Adipocyte (in vitro differentiated cells): Measurements from ENCODE around the gene STK17B.
"Not testable (repeated sequence)": the region's sequence is repeated elsewhere in the genome, so short reads cannot be mapped to it uniquely, and the experiment has no call there.

ENCODE experiments used
- DNase-seq: peaks from one replicate; pipeline ENCODE4 v3.0.0-alpha.2; 2015; ENCODE audit warnings: low read depth
- H3K27me3 ChIP-seq: replicated peaks from 2 replicates; pipeline ENCODE4 v1.7.0; 2013; ENCODE audit warnings: mild to moderate bottlenecking, low read length, moderate library complexity; ENCODE audit not compliant: control insufficient read depth, insufficient read depth
- H3K36me3 ChIP-seq: 2 replicates; pipeline ENCODE4 v1.7.0; 2013; ENCODE audit warnings: low read length, mild to moderate bottlenecking, moderate library complexity; ENCODE audit not compliant: control insufficient read depth, insufficient read depth, severe bottlenecking
- H3K4me1 ChIP-seq: 2 replicates; pipeline ENCODE4 v1.7.0; 2013; ENCODE audit warnings: mild to moderate bottlenecking, low read length, moderate library complexity; ENCODE audit not compliant: control insufficient read depth, insufficient read depth
- H3K4me3 ChIP-seq: 2 replicates; pipeline ENCODE4 v1.7.0; 2013; ENCODE audit warnings: mild to moderate bottlenecking, low read length, moderate library complexity
- H3K9ac ChIP-seq: 2 replicates; pipeline ENCODE4 v1.7.0; 2013; ENCODE audit warnings: mild to moderate bottlenecking, low read length, moderate library complexity
- H3K9me3 ChIP-seq: 2 replicates; pipeline ENCODE4 v1.7.0; 2013; ENCODE audit warnings: mild to moderate bottlenecking, low read length, moderate library complexity; ENCODE audit not compliant: control insufficient read depth

STK17B gene

GRCh38 chr2:196205011-196205766, 33.8 kb upstream of the STK17B start:
- H3K9ac ChIP-seq: no peak overlapping the region
- H3K4me1 ChIP-seq: peaks cover 42% of the 10 kb centered on the region
- H3K9me3 ChIP-seq: no peaks in the 10 kb centered on the region
- no peak overlapping the region for H3K4me3 ChIP-seq
- peak; percentile 25 for DNase-seq
- no peaks in the 10 kb centered on the region for H3K36me3 ChIP-seq
- no peaks in the 10 kb centered on the region for H3K27me3 ChIP-seq

DNA sequence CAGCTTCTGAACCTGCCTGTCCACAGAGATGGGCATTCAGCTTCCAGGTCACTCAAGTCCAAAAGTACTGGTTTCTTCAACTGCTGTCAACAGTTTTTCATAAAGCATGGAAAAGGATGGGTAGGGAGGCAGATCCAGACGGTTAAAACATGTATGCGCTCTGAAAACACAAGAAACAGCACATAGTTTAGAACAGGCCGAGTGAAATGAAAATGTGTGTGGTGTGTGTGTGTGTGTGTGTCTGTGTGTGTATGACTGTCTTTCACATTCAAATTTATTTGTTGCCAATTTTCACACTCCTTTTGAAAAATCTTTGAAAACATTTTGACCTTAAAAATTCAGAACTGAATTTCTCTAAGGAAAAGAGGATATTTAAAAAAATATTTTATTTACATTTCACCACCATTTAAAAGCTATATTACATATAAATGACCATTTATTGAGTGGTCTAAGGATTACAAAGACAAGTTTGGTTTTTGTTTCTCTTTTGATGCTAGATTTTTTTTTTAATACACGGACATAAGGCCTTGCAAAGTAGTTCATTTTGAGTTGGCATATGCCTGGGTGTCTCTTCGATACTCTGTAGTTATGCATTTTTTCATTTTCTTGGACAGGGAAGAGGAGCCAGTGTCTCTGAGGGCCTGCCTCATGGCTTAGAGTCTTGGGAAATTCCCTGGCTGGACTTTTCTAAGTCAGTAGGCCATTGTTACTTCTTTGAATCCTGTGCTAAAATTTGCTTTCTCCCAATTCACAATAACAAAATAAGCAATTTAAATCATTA, 30.0 kb upstream of the STK17B start:
- Histone ChIP-seq H3K4me3 (peak overlapping the region; percentile 16), H3K27me3 (no peaks in the 10 kb centered on the region), H3K9ac (peak overlapping the region; percentile 28), H3K9me3 (no peaks in the 10 kb centered on the region), H3K4me1 (peaks cover 22% of the 10 kb centered on the region), H3K36me3 (no peaks in the 10 kb centered on the region)
- DNase-seq: peak; percentile 35

DNA sequence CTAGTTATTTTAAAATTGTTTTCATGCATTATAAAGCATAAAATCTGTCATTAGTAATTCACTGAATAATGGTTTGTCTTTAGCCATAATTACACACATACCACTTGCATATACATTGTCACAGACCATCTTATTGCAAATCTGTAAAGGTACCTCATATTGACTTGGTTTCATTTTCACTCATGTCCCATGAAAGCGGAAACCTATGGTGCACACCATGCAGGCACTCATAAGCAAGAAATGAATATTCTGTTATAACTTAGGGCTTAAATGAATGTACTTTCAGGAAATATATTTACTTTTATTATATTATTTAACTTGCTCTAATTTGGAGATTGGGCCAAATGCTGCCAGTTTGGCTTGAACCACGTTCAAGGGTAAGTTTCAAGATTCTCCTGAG, 29.2 kb upstream of the STK17B start:
- no peaks in the 10 kb centered on the region for H3K27me3 ChIP-seq
- no peak overlapping the region for H3K9ac ChIP-seq
- no peaks in the 10 kb centered on the region for H3K36me3 ChIP-seq
- H3K4me1 ChIP-seq: peaks cover 17% of the 10 kb centered on the region
- H3K4me3 ChIP-seq: no peak overlapping the region
- DNase-seq: no peak
- no peaks in the 10 kb centered on the region for H3K9me3 ChIP-seq

- H3K9me3 ChIP-seq: no peaks in the 10 kb centered on the region
- H3K4me1 ChIP-seq: no peaks in the 10 kb centered on the region
- no peak overlapping the region for H3K9ac ChIP-seq
- no peaks in the 10 kb centered on the region for H3K27me3 ChIP-seq
- no peak overlapping the region for H3K4me3 ChIP-seq
- DNase-seq: no peak
- no peaks in the 10 kb centered on the region for H3K36me3 ChIP-seq
Measured at GRCh38 chr2:196195758-196196157, 24.4 kb upstream of the STK17B start.

- no peak overlapping the region for H3K4me3 ChIP-seq
- H3K36me3 ChIP-seq: no peaks in the 10 kb centered on the region
- no peak for DNase-seq
- H3K9me3 ChIP-seq: no peaks in the 10 kb centered on the region
- no peaks in the 10 kb centered on the region for H3K27me3 ChIP-seq
- no peak overlapping the region for H3K9ac ChIP-seq
- no peaks in the 10 kb centered on the region for H3K4me1 ChIP-seq
Measured at GRCh38 chr2:196195302-196195701, 23.9 kb upstream of the STK17B start.

- Histone ChIP-seq H3K4me3 (no peak overlapping the region), H3K27me3 (no peaks in the 10 kb centered on the region), H3K9me3 (no peaks in the 10 kb centered on the region), H3K4me1 (peaks cover 10% of the 10 kb centered on the region), H3K9ac (no peak overlapping the region), H3K36me3 (no peaks in the 10 kb centered on the region)
- no peak for DNase-seq
Measured at GRCh38 chr2:196191541-196191940, 20.2 kb upstream of the STK17B start.

- H3K36me3 ChIP-seq: no peaks in the 10 kb centered on the region
- no peak for DNase-seq
- H3K4me3 ChIP-seq: no peak overlapping the region
Measured at GRCh38 chr2:196187898-196188458, 16.6 kb upstream of the STK17B start.

GRCh38 chr2:196187175-196187700, 15.9 kb upstream of the STK17B start:
- not testable (repeated sequence) for H3K4me1 ChIP-seq, H3K36me3 ChIP-seq, H3K9ac ChIP-seq, H3K4me3 ChIP-seq, H3K9me3 ChIP-seq, H3K27me3 ChIP-seq, DNase-seq

More at GRCh38 chr2:196187898-196188458, 16.6 kb upstream of the STK17B start:
- Histone ChIP-seq H3K9me3 (no peaks in the 10 kb centered on the region), H3K9ac (no peak overlapping the region), H3K27me3 (no peaks in the 10 kb centered on the region), H3K4me1 (peaks cover 10% of the 10 kb centered on the region)

DNA sequence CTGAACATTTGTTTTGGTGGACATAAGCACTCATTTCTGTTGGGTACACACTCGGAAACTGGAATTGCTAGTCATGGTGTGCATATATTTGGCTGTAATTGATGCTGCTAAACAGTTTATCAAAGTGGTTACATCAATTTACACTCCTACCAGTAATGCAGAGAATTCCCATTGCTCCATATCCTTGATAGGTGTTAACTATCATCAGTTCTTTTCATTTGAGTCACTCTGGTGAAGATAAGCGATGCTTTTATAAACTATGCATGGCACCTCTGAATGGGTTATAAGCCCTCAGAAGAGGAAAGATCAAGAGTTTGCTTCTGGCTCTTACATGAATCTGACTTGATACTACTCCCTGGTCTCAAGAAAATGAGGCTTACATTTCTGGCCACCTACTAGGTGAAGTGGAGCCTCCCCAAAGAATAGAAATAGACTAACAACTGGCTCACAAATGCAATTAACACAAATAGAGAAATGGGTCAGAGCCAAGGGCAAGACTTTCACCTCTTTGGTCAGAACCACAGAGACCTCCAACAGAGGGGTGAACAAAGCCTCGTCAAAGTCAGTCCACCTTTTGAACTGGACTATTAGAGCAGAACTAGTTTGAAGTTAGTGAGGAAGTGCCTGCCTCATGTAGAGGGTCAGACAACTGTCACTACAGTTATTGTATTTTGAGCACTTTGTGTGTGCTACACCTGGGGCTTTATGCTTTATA, 15.0 kb upstream of the STK17B start:
- DNase-seq: no peak
- Histone ChIP-seq H3K27me3 (no peaks in the 10 kb centered on the region), H3K9me3 (no peaks in the 10 kb centered on the region), H3K36me3 (no peaks in the 10 kb centered on the region), H3K9ac (no peak overlapping the region), H3K4me3 (no peak overlapping the region), H3K4me1 (peaks cover 10% of the 10 kb centered on the region)

GRCh38 chr2:196184921-196185320, 13.5 kb upstream of the STK17B start:
- Histone ChIP-seq H3K9ac (no peak overlapping the region), H3K36me3 (no peaks in the 10 kb centered on the region), H3K4me3 (no peak overlapping the region), H3K4me1 (peaks cover 10% of the 10 kb centered on the region), H3K27me3 (no peaks in the 10 kb centered on the region), H3K9me3 (no peaks in the 10 kb centered on the region)
- DNase-seq: no peak
